GM18517 (cell line): ENCODE data around the gene FAM222A.

Source experiments
- ATAC-seq: cut with Tn5 transposase; IDR thresholded peaks from one replicate; pipeline ENCODE4 v1.9.1; 2021; ENCODE audit warnings: mild to moderate bottlenecking, moderate library complexity; ENCODE audit not compliant: unreplicated experiment

The FAM222A gene

GRCh38 chr12:109770861-109771670 is 57.4 kb downstream of the FAM222A start:
- ATAC-seq, result no peak

GRCh38 chr12:109771746-109772621 is 58.4 kb downstream of the FAM222A start:
- no peak for ATAC-seq

- ATAC-seq, result no peak
Observed at GRCh38 chr12:109772622-109773321, 59.1 kb downstream of the FAM222A start.

GRCh38 chr12:109773384-109774011 is 59.9 kb downstream of the FAM222A start:
- no peak for ATAC-seq

GRCh38 chr12:109775172-109775881 is 61.7 kb downstream of the FAM222A start:
- ATAC-seq, result no peak

GRCh38 chr12:109776624-109777023 is 63.0 kb downstream of the FAM222A start:
- no peak for ATAC-seq

GRCh38 chr12:109777544-109777943 is 63.9 kb downstream of the FAM222A start:
- ATAC-seq, result no peak

GRCh38 chr12:109778684-109779083 is 65.1 kb downstream of the FAM222A start:
- no peak for ATAC-seq

- no peak for ATAC-seq
Observed at GRCh38 chr12:109779382-109779781, 65.8 kb downstream of the FAM222A start.

- ATAC-seq, result no peak
Observed at GRCh38 chr12:109781668-109782325, 68.2 kb downstream of the FAM222A start.

- ATAC-seq, result no peak
Observed at GRCh38 chr12:109782326-109782703, 68.7 kb downstream of the FAM222A start.

- no peak for ATAC-seq
Observed at GRCh38 chr12:109783135-109783964, 69.7 kb downstream of the FAM222A start.

GRCh38 chr12:109783965-109784244 is 70.3 kb downstream of the FAM222A start:
- no peak for ATAC-seq

- ATAC-seq, result no peak
Observed at GRCh38 chr12:109785854-109786253, 72.2 kb downstream of the FAM222A start.

GRCh38 chr12:109786799-109787198 is 73.2 kb downstream of the FAM222A start:
- no peak for ATAC-seq

GRCh38 chr12:109789526-109790048 is 76.0 kb downstream of the FAM222A start:
- ATAC-seq, result no peak

GRCh38 chr12:109792992-109793391 is 79.4 kb downstream of the FAM222A start:
- no peak for ATAC-seq

- ATAC-seq, result no peak
Observed at GRCh38 chr12:109793411-109793810, 79.8 kb downstream of the FAM222A start.
